ENCODE data around the gene OSBPL3.

GRCh38 chr7:24959735-24960485 is 20.1 kb downstream of the OSBPL3 start:
- no peak for TF ChIP-seq POLR2A (IDR thresholded peaks at IDR 0.05)
- TF ChIP-seq, protein P1, sequence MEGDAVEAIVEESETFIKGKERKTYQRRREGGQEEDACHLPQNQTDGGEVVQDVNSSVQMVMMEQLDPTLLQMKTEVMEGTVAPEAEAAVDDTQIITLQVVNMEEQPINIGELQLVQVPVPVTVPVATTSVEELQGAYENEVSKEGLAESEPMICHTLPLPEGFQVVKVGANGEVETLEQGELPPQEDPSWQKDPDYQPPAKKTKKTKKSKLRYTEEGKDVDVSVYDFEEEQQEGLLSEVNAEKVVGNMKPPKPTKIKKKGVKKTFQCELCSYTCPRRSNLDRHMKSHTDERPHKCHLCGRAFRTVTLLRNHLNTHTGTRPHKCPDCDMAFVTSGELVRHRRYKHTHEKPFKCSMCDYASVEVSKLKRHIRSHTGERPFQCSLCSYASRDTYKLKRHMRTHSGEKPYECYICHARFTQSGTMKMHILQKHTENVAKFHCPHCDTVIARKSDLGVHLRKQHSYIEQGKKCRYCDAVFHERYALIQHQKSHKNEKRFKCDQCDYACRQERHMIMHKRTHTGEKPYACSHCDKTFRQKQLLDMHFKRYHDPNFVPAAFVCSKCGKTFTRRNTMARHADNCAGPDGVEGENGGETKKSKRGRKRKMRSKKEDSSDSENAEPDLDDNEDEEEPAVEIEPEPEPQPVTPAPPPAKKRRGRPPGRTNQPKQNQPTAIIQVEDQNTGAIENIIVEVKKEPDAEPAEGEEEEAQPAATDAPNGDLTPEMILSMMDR (IDR thresholded peaks at IDR 0.05): no peak
- no peak for TF ChIP-seq POLR2AphosphoS5 (IDR thresholded peaks at IDR 0.05)
- no peak for TF ChIP-seq EP300 (IDR thresholded peaks at IDR 0.05)
